H1 (cell line): Measurements from ENCODE around the gene ZNF785. TPM values are rescaled to one million over a fixed set of nuclear protein-coding genes. Genes with fewer than 3 reads are reported as not detected.

Source experiments
- CTCF ChIA-PET: fragments of 300-600 bp; sonication (Branson Sonifier 250); formaldehyde crosslinking; loops from one replicate; lab custom pipeline; 2021; ENCODE audit not compliant: partially characterized antibody; lab: Charles Lee
- POLR2A ChIA-PET: fragments of 300-600 bp; sonication (Branson Sonifier 250); formaldehyde crosslinking; loops from one replicate; lab custom pipeline; 2021; ENCODE audit warnings: inconsistent platforms; ENCODE audit not compliant: partially characterized antibody; lab: Charles Lee
- DNase-seq, 2 experiments: peaks; one replicate each; pipeline versions ENCODE4 v3.0.0 to v3.0.0-alpha.2; 2010 to 2022; ENCODE audit warnings: low spot score in 2 of 2, low read depth in 1 of 2, mixed read lengths in 1 of 2
- FAIRE-seq: peaks from 2 replicates; lab custom pipeline; 2011; peaks lifted over from hg19 to GRCh38; lab: Jason Lieb, UNC
- H2AFZ ChIP-seq: 2 replicates; pipeline ENCODE4 v1.8.1; 2012; ENCODE audit warnings: low read length, inconsistent platforms
- H2AK5ac ChIP-seq: 2 replicates; pipeline ENCODE4 v1.6.1; 2013; ENCODE audit warnings: low read depth, low read length
- H2BK120ac ChIP-seq: replicated peaks from 2 replicates; pipeline ENCODE3; 2013; ENCODE audit warnings: low read depth, low read length, inconsistent platforms
- H2BK12ac ChIP-seq: 2 replicates; pipeline ENCODE4 v1.6.1; 2013; ENCODE audit warnings: low read depth, low read length
- H2BK15ac ChIP-seq: 2 replicates; pipeline ENCODE4 v1.6.1; 2013; ENCODE audit warnings: low read length
- H2BK20ac ChIP-seq: 2 replicates; pipeline ENCODE4 v1.6.1; 2013; ENCODE audit warnings: low read length
- H2BK5ac ChIP-seq: 2 replicates; pipeline ENCODE4 v1.6.1; 2013; ENCODE audit warnings: low read depth, low read length
- H3K14ac ChIP-seq: 2 replicates; pipeline ENCODE4 v1.6.1; 2013; ENCODE audit warnings: inconsistent platforms; ENCODE audit not compliant: insufficient read length
- H3K18ac ChIP-seq: 2 replicates; pipeline ENCODE4 v1.6.1; 2013; ENCODE audit warnings: low read length; ENCODE audit errors: extremely low read depth
- H3K23ac ChIP-seq: 2 replicates; pipeline ENCODE4 v1.6.1; 2013; ENCODE audit warnings: inconsistent platforms; ENCODE audit not compliant: insufficient read length
- H3K23me2 ChIP-seq: 2 replicates; pipeline ENCODE4 v1.6.1; 2013; ENCODE audit warnings: low read depth, low read length
- H3K27ac ChIP-seq: 2 replicates; pipeline ENCODE4 v1.6.1; 2011; ENCODE audit warnings: low read depth, low read length, inconsistent platforms
- H3K27me3 ChIP-seq, 4 experiments: replicated peaks in 1 of 4; 1 replicate in 1 of 4; 2 replicates in 3 of 4; pipeline versions ENCODE4 v1.6.1 to v1.8.1; 2011 to 2013; ENCODE audit warnings: low read length in 3 of 4, mild to moderate bottlenecking in 3 of 4, inconsistent platforms in 2 of 4, mixed read lengths in 2 of 4, moderate library complexity in 1 of 4; ENCODE audit not compliant: control insufficient read depth in 3 of 4, insufficient read depth in 3 of 4; ENCODE audit errors: extremely low read depth in 1 of 4
- H3K36me3 ChIP-seq, 4 experiments: 2 replicates each; pipeline versions ENCODE4 v1.6.1 to v1.8.1; 2011 to 2013; ENCODE audit warnings: mild to moderate bottlenecking in 4 of 4, low read length in 3 of 4, moderate library complexity in 2 of 4, control low read depth in 1 of 4, inconsistent platforms in 1 of 4; ENCODE audit not compliant: insufficient read depth in 4 of 4, control insufficient read depth in 2 of 4
- H3K4ac ChIP-seq: replicated peaks from 2 replicates; pipeline ENCODE3; 2013; ENCODE audit warnings: low read length, low read depth, mixed read lengths, inconsistent platforms; ENCODE audit not compliant: insufficient read length
- H3K4me1 ChIP-seq, 4 experiments: replicated peaks in 1 of 4; 1 replicate in 1 of 4; 2 replicates in 3 of 4; pipeline versions ENCODE4 v1.6.1 to v1.8.1; 2011 to 2013; ENCODE audit warnings: low read length in 3 of 4, inconsistent platforms in 2 of 4, mixed read lengths in 1 of 4; ENCODE audit not compliant: insufficient read depth in 4 of 4, control insufficient read depth in 3 of 4
- H3K4me2 ChIP-seq, 2 experiments: 2 replicates each; pipeline versions ENCODE4 v1.6.1 to v1.8.1; 2011 to 2013; ENCODE audit warnings: low read depth in 2 of 2, low read length in 2 of 2, control low read depth in 1 of 2, inconsistent platforms in 1 of 2, mild to moderate bottlenecking in 1 of 2; ENCODE audit not compliant: insufficient read depth in 1 of 2
- H3K4me3 ChIP-seq, 4 experiments: fragments of 200-600, 300-600 bp in 1 of 4; sonication (generic), shearing (Covaris generic), sonication (Bioruptor Twin) in 1 of 4; 2 replicates each; pipeline versions ENCODE4 v1.5.1 to v1.8.1; 2011 to 2016; ENCODE audit warnings: low read length in 4 of 4, low read depth in 3 of 4, control low read depth in 2 of 4, inconsistent platforms in 2 of 4, mild to moderate bottlenecking in 2 of 4, mixed read lengths in 1 of 4, moderate library complexity in 1 of 4; ENCODE audit not compliant: insufficient read depth in 2 of 4; ENCODE audit errors: extremely low read depth in 1 of 4
- H3K56ac ChIP-seq: replicated peaks from 2 replicates; pipeline ENCODE3; 2013; ENCODE audit warnings: low read depth, mild to moderate bottlenecking, mixed read lengths, low read length, inconsistent platforms; ENCODE audit not compliant: insufficient read length
- H3K79me1 ChIP-seq: 2 replicates; pipeline ENCODE4 v1.6.1; 2013; ENCODE audit warnings: low read depth, low read length, control low read depth
- H3K79me2 ChIP-seq, 2 experiments: 2 replicates each; pipeline versions ENCODE4 v1.6.1 to v1.8.1; 2012 to 2013; ENCODE audit warnings: low read length in 2 of 2, mild to moderate bottlenecking in 2 of 2, inconsistent platforms in 1 of 2; ENCODE audit not compliant: insufficient read depth in 2 of 2, control insufficient read depth in 1 of 2
- H3K9ac ChIP-seq, 4 experiments: replicated peaks in 1 of 4; 1 replicate in 1 of 4; 2 replicates in 3 of 4; pipeline versions ENCODE4 v1.6.1 to v1.8.1; 2011 to 2013; ENCODE audit warnings: low read depth in 3 of 4, low read length in 3 of 4, control low read depth in 2 of 4, mild to moderate bottlenecking in 2 of 4, moderate library complexity in 2 of 4, inconsistent platforms in 1 of 4; ENCODE audit errors: extremely low read depth in 1 of 4
- H3K9me3 ChIP-seq, 2 experiments: 2 replicates each; pipeline versions ENCODE4 v1.6.1 to v1.8.1; 2012 to 2013; ENCODE audit warnings: mild to moderate bottlenecking in 2 of 2, moderate library complexity in 2 of 2, control low read depth in 1 of 2, inconsistent platforms in 1 of 2, low read depth in 1 of 2, low read length in 1 of 2, mixed read lengths in 1 of 2; ENCODE audit not compliant: insufficient read depth in 2 of 2
- H4K20me1 ChIP-seq, 2 experiments: replicated peaks in 1 of 2; 2 replicates each; pipeline versions ENCODE3 to v1.8.1; 2011 to 2013; ENCODE audit warnings: inconsistent platforms in 2 of 2, low read length in 2 of 2, mild to moderate bottlenecking in 1 of 2; ENCODE audit not compliant: insufficient read depth in 2 of 2, control insufficient read depth in 1 of 2
- H4K5ac ChIP-seq: 2 replicates; pipeline ENCODE4 v1.6.1; 2013; ENCODE audit warnings: low read length, low read depth, mixed read lengths, inconsistent platforms; ENCODE audit not compliant: insufficient read length
- H4K8ac ChIP-seq: 2 replicates; pipeline ENCODE4 v1.8.0; 2013; ENCODE audit warnings: mild to moderate bottlenecking, moderate library complexity, low read length, inconsistent platforms; ENCODE audit not compliant: insufficient read depth; ENCODE audit errors: extremely low read depth
- H4K91ac ChIP-seq: replicated peaks from 2 replicates; pipeline ENCODE3; 2013; ENCODE audit warnings: low read length, mixed read lengths, inconsistent platforms; ENCODE audit not compliant: insufficient read length
- BCL11A ChIP-seq, 2 experiments: IDR thresholded peaks; one replicate each; pipeline ENCODE4 v1.6.1; 2011; ENCODE audit warnings: low read depth in 2 of 2, low read length in 2 of 2, mild to moderate bottlenecking in 2 of 2
- EP300 ChIP-seq, 2 experiments: IDR thresholded peaks; 1 replicate in 1 of 2; 2 replicates in 1 of 2; pipeline ENCODE4 v1.6.1; 2011 to 2012; ENCODE audit warnings: low read depth in 2 of 2, low read length in 2 of 2, mild to moderate bottlenecking in 2 of 2, borderline replicate concordance in 1 of 2, inconsistent platforms in 1 of 2, moderate library complexity in 1 of 2
- GTF2F1 ChIP-seq: IDR thresholded peaks from 2 replicates; pipeline ENCODE4 v1.6.1; 2012; ENCODE audit warnings: low read depth, low read length, improper control_type of control experiment, borderline replicate concordance
- POLR2A ChIP-seq, 2 experiments: IDR thresholded peaks; 1 replicate in 1 of 2; 2 replicates in 1 of 2; pipeline ENCODE4 v1.6.1; 2011; ENCODE audit warnings: low read depth in 2 of 2, low read length in 2 of 2, mild to moderate bottlenecking in 2 of 2; ENCODE audit errors: control extremely low read depth in 1 of 2
- SIN3A ChIP-seq, 2 experiments: IDR thresholded peaks in 1 of 2; conservative IDR thresholded peaks in 1 of 2; 2 replicates each; pipeline ENCODE4 v1.6.1; 2011 to 2012; ENCODE audit warnings: low read length in 2 of 2, improper control_type of control experiment in 1 of 2, low read depth in 1 of 2, mild to moderate bottlenecking in 1 of 2
- SUZ12 ChIP-seq: fragments of 200-600 bp; sonication (generic); IDR thresholded peaks from 2 replicates; pipeline ENCODE4 v1.6.1; 2012; ENCODE audit warnings: mild to moderate bottlenecking, inconsistent platforms, low read length, moderate library complexity, mixed read lengths
- TBP ChIP-seq: IDR thresholded peaks from 2 replicates; pipeline ENCODE4 v1.6.1; 2011; ENCODE audit warnings: low read depth, low read length, improper control_type of control experiment
- TEAD4 ChIP-seq: IDR thresholded peaks from 2 replicates; pipeline ENCODE4 v1.6.1; 2012; ENCODE audit warnings: low read depth, low read length, inconsistent platforms, mixed read lengths
- ZNF274 ChIP-seq: IDR thresholded peaks from 2 replicates; pipeline ENCODE4 v1.7.0; 2012; ENCODE audit warnings: low read length, borderline replicate concordance; ENCODE audit errors: extremely low read depth
- WGBS, 2 experiments: shearing (Covaris generic) in 1 of 2; methylation state at CpG; one replicate each; pipeline versions ENCODE4 v1.1.6 to v1.1.7; 2013 to 2015; ENCODE audit warnings: low lambda C conversion rate in 2 of 2, mixed read lengths in 2 of 2, inconsistent platforms in 1 of 2, low coverage in 1 of 2, missing lambda C conversion rate in 1 of 2; ENCODE audit not compliant: insufficient replicate concordance in 2 of 2, insufficient coverage in 1 of 2, insufficient read length in 1 of 2; ENCODE audit errors: extremely low coverage in 1 of 2, missing lambda C conversion rate in 1 of 2; 5-methylcytosine and 5-hydroxymethylcytosine counted together
- polyA plus RNA-seq, 7 experiments: library from polyadenylated mRNA; depleted of rRNA in 3 of 7; stranded (reverse) in 5 of 7; unstranded in 2 of 7; fragments of >200 nt in 5 of 7; fragments of 200-250 nt in 2 of 7; gene quantifications; 1 replicate in 5 of 7; 2 replicates in 1 of 7; 4 replicates in 1 of 7; pipeline versions ENCODE4 v1.2.1 to v1.2.3, GENCODE V29; 2011 to 2013; ENCODE audit warnings: missing spikeins in 2 of 7, mixed read lengths in 2 of 7
- total RNA-seq: library from RNA; stranded (reverse); fragmentation: NEBNext Ultra II Directional; extraction: Animal tissue kit (Norgen Biotek cat#: 25700); gene quantifications from 2 replicates; pipeline ENCODE4 v1.2.1, GENCODE V29; 2021
- TF ChIP-seq, protein P1 (sequence below): IDR thresholded peaks from 2 replicates; pipeline ENCODE4 v1.6.1; 2011; ENCODE audit warnings: low read length, improper control_type of control experiment
- TF ChIP-seq, protein P2 (sequence below): IDR thresholded peaks from 2 replicates; pipeline ENCODE4 v1.6.1; 2012; ENCODE audit warnings: low read length, inconsistent platforms

The ZNF785 gene
- total and polyA plus RNA-seq, 2 of the 8 experiments (the other 6 are each of a cell fraction or from before 2014, with no cell fraction given) = 8.6 to 12.9 TPM

DNA sequence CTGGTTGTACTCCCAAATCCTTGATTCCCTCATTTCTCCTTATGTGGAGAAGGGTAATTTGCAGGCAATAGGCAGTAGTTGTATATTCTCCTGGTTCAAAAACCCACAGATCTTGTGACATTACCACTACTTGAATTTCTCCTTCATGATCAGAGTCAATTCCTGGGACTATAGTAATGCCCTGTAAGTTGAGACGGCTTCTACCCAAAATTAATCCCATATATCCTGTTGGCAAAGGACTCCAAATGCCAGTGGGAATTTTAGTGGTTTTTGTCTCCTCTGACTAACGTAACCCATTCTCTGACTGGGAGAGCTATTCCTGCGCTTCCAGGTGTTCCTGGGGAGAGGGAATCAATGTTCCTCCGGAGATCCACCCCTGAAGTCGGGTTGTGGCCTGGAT is 36.3 kb upstream of the ZNF785 start:
- H3K79me2 ChIP-seq = no peaks in the 10 kb centered on the region
- no peaks in the 10 kb centered on the region; a peak in 2 of 7 replicates for H3K27me3 ChIP-seq
- no peak overlapping the region for H3K4ac ChIP-seq
- FAIRE-seq (no peak), DNase-seq (no peak)
- H3K4me3 ChIP-seq = no peak overlapping the region
- H3K9me3 ChIP-seq = no peaks in the 10 kb centered on the region
- H3K4me2 ChIP-seq = no peak overlapping the region
- H4K8ac ChIP-seq = no peak overlapping the region
- no peaks in the 10 kb centered on the region for H3K79me1 ChIP-seq
- H3K23ac ChIP-seq = no peak overlapping the region
- no peak overlapping the region for H2BK5ac ChIP-seq
- H3K23me2 ChIP-seq = no peaks in the 10 kb centered on the region
- 85% methylated on average over 5 of the region's 5 CpGs; no CpG with 5 or more reads in 1 of the 2 experiments for WGBS, 2 experiments
- no peak overlapping the region for H3K14ac ChIP-seq
- H2BK15ac ChIP-seq = no peak overlapping the region
- no peaks in the 10 kb centered on the region for H3K4me1 ChIP-seq
- ChIA-PET POLR2A (interaction anchor here (0.6 to 5.0 kb wide), 2 partner anchors 13 to 37 kb away, joined by 3 to 26 read pairs; partner anchors contain the start of gene ZNF689), CTCF (interaction anchor here (1.4 to 1.6 kb wide), 2 partner anchors 16 to 172 kb away, joined by 3 to 5 read pairs; no protein-coding TSS in a partner anchor)
- H2BK20ac ChIP-seq = no peak overlapping the region
- H3K56ac ChIP-seq = no peak overlapping the region
- H4K20me1 ChIP-seq = no peaks in the 10 kb centered on the region
- no peak overlapping the region for H3K9ac ChIP-seq
- H4K5ac ChIP-seq = no peak overlapping the region
- H3K36me3 ChIP-seq = no peaks in the 10 kb centered on the region
- H2BK120ac ChIP-seq = no peak overlapping the region
- H4K91ac ChIP-seq = no peak overlapping the region
- no peak overlapping the region for H2BK12ac ChIP-seq
- no peak overlapping the region for H2AK5ac ChIP-seq
- no peak overlapping the region for H3K18ac ChIP-seq
- no peak overlapping the region for H3K27ac ChIP-seq
- H2AFZ ChIP-seq = no peak overlapping the region
- TF ChIP-seq ZNF274 (no peak), TEAD4 (no peak), EP300 (IDR thresholded peaks at IDR 0.05; ENCODE audit: borderline replicate concordance in 1 of 2, low read depth in 2 of 2, low read length in 2 of 2) (no peak), GTF2F1 (no peak), BCL11A (IDR thresholded peaks at IDR 0.05; ENCODE audit: low read depth in 2 of 2, low read length in 2 of 2) (no peak), SIN3A (conservative IDR thresholded peaks at IDR 0.05 in 1 of 2, IDR thresholded peaks at IDR 0.05 in 1 of 2; ENCODE audit: low read depth in 1 of 2, low read length in 2 of 2) (no peak), TBP (no peak), POLR2A (IDR thresholded peaks at IDR 0.05; ENCODE audit: control extremely low read depth in 1 of 2, low read depth in 2 of 2, low read length in 2 of 2) (no peak), SUZ12 (no peak)
- TF ChIP-seq, protein P1, sequence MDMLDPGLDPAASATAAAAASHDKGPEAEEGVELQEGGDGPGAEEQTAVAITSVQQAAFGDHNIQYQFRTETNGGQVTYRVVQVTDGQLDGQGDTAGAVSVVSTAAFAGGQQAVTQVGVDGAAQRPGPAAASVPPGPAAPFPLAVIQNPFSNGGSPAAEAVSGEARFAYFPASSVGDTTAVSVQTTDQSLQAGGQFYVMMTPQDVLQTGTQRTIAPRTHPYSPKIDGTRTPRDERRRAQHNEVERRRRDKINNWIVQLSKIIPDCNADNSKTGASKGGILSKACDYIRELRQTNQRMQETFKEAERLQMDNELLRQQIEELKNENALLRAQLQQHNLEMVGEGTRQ = no peak
- TF ChIP-seq, protein P2, sequence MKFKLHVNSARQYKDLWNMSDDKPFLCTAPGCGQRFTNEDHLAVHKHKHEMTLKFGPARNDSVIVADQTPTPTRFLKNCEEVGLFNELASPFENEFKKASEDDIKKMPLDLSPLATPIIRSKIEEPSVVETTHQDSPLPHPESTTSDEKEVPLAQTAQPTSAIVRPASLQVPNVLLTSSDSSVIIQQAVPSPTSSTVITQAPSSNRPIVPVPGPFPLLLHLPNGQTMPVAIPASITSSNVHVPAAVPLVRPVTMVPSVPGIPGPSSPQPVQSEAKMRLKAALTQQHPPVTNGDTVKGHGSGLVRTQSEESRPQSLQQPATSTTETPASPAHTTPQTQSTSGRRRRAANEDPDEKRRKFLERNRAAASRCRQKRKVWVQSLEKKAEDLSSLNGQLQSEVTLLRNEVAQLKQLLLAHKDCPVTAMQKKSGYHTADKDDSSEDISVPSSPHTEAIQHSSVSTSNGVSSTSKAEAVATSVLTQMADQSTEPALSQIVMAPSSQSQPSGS = no peak
